Hepatic stellate cell (primary cell): ENCODE data around the gene IL22.

Experiments used
- DNase-seq: peaks from one replicate; pipeline ENCODE4 v3.0.0; 2011; ENCODE audit warnings: low spot score

IL22 gene

DNA sequence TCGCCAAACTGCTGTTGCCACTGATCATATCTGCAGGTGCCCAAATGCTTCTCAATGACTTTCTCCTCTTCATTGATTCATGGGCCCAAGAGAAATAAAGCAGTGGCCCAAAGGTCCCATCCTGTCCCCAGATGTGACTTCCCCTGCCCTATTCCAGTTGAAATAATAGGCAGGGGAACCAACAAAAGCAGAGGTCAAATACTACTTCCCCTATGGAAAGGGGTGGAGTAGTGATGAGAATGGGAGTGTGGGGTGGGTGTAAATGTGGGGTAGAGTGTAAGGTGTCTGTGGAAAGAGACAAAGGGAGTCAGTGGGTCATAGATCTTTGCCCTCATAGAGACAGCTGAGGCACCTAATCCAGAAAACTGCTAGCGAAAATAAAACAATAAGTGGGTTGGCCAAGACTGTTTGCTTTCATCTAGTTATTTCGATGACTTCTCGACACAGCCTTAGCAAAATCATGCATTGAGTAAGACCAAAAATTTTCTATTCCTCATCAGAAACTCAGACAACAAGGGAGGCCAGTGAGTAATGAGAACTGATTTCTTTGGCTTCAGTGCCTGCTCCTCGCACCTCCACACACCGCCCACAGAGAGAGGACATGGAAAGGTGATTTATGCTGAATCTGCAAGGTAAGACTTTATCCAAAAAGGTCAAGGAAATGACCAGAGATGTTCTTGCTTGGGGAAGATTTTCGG lies 10.9 kb upstream of the IL22 start:
- no peak for DNase-seq

DNA sequence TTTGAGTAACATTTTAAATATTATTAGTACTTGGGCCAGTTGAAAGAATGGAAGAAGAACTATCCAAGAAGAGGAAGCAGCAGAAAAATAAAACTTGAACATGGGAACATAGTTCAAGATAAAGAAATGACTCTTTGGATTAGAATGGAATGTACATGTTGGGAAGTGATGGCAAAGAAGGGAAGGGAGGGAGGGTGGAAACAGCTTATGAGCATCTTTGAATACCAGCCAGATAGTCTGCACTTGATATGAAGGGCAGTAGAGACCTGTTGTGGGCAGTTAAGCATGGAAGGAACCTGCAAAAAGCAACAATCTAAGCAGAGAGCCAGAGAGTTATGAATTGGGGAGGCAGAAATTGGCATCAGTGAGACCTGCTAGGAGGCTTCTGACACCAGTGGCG lies 10.0 kb upstream of the IL22 start:
- no peak for DNase-seq

DNA sequence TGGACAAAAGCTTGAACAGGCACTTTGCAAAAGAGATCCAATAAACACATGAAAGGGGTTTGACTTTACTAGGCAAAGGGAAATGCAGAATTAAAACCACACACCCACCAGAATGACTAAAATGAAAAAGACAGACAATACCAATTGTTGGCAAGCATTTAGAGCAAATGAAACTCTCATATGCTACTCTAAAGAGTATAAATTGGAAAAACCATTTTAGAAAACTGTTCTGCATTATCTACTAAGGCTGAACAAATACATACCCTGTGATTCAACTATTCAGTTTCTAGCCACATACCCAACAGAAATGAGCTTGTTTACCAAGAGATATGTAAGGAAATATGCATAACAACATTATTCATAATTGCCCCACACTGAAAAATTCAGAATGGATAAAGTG lies 8.5 kb upstream of the IL22 start:
- DNase-seq = no peak

DNA sequence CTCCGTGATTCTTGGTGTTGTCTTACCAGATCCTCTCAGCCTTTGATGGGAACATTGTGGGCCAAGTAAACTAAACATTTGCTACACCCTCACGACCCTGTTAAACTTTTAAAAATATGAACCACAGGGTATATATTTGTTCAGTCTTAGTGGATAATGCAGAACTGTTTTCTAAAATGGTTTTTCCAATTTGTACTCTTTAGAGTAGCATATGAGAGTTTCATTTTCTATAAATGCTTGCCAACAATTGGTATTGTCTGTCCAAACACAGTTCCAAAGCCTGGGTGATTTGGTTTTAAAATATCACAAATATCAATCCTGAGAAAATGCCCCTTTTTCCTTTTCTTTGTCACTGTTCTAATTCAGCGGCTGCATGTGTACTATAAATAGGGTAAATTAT lies 6.7 kb upstream of the IL22 start:
- no peak for DNase-seq

DNA sequence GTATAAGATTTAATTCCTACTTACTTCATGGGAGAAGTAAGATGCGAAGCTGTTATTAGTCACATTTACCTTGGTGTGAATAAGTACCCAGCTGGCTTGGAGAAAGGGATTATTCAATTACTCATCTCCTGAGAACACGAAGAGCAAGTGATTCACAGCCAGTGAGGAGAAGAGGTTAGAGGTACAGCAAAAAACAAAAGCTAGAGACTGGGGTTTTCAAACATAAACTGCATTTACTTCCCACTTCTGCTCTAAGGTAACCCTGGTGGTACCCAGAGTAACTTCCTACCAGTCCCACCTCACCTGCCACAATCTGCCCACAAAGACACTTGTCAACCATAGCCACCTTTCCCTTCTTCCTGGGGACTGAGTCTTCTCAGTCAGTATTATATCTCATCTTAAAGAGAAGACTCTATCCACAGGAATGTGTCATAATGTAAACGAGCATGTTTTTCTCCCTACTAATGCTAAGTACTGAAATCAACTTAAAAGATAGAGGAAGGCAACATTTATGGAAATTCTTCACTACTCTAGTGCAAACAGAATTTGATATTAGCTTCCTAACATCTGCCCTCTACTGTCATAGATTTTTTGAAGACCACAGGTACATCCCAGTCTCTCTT lies 6.0 kb upstream of the IL22 start:
- peak; percentile 25 for DNase-seq

DNA sequence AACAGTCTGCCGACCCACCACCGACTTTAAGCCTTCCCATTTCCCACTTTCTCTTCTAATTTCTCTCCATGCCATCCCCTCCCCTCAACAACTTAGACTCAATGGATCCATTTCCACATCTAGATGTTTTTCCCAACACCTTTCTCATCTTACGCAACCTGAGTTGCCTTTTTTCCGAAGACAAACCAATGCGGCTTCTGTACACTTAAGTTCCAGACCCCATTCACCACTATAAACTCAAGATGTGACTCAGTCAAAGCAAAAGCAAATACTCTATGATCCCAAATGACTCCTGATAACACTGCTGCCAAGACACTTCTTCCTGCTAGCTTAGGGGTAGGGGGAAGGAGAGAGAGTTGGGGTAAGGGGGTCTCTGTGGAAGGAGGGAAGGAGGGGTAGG lies 1.3 kb downstream of the IL22 start:
- no peak for DNase-seq

DNA sequence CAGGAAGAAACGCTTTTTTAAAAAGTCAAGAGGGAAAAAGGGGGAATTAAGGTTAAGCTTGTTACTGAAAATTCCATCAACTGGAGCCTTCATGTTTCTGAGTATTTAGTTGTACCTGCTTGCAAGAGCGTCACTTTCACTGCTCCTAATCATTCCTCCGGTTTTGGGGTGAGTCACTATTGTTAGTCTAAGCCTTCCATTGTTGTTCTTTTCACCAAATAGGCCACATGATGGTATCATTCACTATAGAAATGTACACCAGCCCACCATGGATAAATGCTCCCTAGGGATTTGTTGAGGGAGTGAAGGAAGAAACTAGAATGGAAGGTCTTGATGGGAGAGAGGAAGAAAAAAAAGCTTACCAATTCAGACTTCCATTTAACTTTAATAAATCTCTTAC lies 3.0 kb downstream of the IL22 start:
- DNase-seq = no peak

DNA sequence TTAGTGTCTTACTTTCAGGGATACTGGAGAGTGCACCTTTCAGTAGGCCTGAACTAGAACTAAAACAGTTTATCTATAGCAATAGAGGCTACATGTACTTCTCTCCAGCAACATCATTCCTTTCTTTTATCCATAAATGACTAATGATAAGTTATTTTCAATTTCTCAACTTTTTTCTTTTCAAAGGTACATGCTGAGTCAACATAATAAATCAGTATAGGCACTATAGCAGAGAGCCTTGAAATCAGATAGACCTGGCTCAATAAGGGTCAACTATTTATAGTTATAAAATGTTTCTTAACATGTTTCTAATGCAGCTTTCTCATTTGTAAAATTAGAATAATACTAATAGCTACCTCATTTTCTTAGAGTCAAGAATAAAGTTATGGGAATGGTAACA lies 5.6 kb downstream of the IL22 start:
- DNase-seq = no peak

DNA sequence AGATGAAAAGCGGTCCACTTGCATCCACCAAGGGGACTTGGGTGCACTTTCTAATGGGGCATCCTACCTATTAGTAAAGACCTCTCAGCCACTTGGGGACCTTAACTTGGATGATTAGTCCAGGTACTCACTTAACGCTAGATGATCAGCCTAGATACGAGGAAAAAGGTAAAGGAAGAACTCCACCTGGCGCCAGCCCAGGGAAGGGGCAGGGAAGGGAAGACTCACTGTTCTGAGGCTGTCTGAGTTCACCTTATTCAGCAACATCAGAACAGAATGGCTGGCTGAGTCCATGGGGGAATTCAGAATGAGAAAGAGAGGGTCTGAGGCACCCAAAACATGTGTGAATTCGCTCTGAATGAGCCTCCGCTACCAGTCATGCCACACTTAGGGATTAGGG lies 7.1 kb downstream of the IL22 start:
- no peak for DNase-seq

DNA sequence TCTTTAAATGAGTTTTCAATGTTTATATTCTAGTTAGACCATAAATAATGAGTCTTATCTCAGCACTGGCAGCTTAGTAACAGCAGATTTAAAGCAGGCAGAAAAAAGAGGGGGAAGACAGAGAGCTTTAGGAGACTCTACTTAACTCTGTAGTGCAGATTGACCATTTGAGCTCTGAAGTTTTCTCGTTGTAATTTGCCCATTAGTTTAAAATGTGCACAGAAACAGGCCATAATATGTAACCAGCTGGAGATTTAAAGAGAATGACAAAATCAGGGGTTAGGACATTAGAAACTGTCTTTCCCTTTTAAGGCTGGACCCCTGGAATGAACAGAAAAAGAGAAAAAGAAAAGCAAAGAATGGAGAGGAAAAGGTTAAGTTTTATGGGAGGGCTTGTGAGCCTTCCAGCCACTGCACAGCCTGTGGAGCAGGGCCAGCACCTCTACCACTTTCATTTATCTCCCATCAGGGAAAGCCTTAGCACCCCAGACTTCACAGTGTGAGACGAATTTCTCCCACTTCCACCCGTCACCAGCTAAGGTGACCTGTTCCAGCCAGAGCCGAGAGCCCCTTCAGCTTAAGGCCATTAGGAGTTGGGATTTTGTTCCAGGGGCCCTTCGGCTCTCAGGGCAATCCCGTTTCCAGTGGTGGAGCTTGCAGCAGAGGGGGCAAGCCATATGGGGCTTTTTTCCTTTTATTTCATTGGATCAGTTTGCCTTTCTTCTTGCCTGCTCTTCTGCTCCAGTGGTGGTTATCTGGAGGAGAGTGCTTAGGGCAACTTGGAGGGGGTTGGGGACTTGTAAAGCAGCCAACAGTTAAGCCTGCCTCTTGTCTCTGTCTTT lies 8.0 kb downstream of the IL22 start:
- DNase-seq = no peak

DNA sequence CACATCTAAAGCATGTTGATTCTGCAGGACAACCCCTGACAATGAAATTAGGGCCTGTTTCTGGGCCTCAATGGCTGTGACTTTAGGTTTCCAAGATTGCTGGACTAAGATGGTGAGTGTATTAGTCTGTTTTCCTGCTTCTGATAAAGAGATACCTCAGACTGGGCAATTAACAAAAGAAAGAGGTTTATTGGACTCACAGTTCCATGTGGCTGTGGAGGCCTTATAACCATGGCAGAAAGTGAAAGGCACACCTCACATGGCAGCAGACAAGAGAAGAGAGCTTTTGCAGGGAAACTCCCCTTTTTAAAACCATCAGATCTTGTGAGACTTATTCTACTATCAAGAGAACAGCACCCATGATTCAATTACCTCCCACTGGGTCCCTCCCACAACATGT lies 10.6 kb downstream of the IL22 start:
- no peak for DNase-seq

DNA sequence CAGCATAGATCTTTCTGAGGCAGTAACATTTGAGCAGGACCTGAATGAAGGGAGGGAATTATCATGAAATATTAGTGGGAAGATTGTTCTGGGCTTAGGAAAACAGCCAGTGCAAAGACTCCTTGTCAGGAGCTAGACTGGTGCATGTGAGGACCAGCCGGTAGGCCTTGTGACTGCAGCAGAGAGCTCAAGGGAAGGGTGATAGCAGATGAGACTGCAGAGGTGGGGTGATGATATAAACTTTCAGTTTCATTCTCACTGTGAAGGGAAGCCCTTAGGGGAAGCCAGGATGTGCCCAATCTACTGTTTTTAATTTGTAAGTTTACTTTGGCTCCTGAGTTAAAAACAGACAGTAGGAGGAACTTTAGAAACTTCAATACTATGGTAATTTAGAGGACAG lies 12.4 kb downstream of the IL22 start:
- DNase-seq = no peak

DNA sequence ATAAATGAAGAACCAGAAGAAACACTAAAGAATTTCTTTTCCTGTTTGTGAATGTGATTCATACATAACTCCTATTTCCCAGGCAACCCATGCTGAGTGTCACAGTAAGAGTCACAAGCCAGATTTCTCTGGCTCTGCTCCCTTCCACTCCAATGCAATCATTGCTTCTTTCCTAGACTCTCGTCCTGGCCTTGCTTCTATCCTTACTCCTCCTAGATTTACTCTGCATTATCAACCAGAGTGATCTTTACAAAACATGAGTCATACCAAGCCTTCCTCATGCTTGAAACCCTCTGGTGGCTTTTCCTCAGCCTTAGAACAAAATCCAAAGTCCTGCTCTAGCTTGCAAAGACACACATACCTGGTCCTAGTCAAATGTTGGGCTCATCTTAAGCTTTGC lies 13.3 kb downstream of the IL22 start:
- DNase-seq = peak; percentile 50

DNA sequence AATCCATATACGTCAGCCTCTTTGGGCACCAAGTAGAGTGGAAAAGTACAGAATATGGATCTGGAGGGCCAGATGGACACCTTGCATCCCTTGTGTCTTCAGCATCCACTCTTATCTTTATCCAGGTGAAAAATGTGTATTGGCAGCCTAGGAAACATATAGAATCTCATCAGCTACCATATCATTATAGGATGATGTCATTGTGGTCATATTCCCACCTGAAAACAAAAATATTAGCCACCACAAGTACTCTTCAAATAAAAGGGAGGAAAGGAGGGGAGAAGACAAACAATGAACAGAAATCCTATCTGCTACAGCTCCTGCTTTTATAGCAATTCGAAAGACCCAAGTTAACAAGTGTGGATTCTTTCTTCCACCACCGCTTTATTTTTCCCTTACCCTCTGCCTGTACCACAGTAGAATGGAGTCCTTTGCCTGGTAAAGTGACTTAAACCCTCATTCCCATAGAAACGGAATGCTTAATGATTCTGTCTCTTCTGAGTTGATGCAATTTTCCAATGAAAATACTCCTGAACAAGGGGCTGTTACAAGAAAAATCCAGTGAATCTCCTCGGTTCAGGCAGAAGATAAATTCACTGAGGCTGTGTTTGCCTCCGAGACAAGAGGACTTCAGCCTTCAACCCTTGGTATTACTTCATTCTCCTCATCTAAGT lies 14.0 kb downstream of the IL22 start:
- DNase-seq = no peak

DNA sequence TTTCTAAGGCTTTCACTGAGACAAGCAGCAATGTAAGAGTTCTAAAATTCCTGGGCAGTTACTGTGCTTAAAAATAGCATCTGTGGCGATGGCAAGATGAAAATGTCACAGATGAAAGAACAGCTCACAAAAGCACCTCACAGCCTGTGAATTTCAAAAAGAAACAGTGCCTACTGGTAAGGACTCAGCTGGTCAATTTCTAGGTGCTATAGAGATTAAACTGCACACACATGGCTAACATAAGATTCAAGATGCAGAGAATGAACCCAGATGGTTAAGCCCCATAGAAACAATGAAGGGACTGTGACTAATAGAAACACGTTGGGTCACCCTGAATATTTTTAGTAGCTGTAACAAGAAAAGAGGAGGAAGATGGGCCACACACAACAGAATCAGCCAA lies 15.8 kb downstream of the IL22 start:
- DNase-seq = no peak

DNA sequence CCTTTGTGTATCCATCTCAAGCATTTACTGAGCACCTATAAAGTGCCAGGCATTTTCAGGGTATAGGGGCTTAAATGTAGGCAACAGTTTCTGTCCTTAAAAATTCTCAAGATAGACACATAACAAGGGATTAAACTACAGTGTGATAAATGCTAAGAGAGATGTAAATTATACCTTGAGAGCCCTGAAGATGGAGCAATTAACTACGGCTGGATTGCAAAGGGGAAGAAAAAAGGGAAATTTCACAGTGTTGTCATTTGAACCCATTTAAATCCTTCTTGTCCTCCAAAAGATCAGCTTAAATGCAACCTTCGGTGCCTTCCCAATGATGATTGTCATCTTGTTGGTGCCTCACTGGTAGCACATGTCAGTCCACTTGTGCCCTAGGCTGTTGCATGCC lies 16.3 kb downstream of the IL22 start:
- DNase-seq = no peak

DNA sequence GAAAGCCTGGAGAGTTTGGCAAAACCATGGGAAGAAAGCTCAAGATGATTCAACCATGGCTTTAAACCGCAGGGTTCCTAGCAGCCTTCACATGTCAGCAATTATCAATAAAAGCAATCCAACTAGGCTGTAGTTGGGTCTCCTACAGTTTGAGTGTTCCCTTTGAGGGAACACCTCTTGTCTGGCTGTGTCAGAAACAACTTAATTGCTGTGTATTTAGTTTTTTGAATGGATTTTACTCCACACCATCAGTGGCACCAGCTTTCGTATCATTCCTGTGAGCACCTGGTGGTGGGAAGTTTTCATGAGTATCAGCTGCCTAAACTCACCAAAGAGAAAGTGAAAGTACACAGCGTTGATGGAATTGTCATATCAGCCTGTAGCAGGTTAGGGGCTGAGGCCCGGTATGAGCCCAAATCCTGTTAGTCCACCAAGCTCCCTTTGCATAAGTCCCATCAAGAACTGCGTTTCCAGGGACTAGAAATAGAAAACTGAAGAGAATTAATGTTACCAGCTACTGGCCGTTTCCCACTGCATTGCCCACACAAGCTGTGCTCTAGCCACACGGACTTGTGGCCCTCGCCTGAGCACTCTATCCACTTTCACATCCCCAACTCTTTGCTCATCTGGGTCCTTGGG lies 16.9 kb downstream of the IL22 start:
- no peak for DNase-seq

DNA sequence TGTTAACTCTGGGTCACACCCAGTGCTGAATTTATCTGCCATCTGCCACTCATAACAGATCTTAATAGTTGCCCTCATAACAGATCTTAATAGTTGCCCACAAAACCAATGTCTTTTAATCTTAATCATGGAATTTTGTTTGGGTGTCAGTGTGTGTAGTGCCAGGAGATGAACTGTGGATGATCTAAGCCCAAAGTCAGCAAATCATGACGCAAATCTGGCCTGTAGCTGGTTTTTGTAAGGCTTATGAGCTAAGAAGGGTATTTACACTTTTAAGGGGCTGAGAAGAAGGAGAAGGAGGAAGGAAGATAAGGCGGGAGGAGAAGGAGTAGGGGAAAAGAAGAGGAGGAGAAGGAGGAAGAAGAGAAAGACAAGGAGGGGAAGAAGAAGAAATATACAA lies 17.8 kb downstream of the IL22 start:
- no peak for DNase-seq

DNA sequence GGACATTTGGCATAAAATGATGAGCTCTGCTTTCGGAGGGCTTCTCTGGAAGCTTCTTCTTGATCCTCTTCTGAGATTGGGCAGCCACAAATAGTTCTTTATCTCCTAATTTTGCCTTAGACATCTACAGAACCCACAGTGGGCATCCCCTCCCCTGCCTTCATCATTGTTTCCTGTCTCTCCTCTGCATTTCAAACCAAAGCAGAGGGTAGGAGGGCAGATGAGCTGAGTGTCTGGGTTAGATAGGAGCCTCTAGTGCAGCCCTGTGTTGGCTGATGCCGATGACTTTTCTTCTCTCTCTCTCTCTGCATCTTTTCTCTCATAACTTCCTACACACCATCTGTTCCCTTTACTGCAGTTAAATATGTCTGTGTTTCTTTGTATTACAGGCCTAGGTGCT lies 19.3 kb downstream of the IL22 start:
- no peak for DNase-seq

DNA sequence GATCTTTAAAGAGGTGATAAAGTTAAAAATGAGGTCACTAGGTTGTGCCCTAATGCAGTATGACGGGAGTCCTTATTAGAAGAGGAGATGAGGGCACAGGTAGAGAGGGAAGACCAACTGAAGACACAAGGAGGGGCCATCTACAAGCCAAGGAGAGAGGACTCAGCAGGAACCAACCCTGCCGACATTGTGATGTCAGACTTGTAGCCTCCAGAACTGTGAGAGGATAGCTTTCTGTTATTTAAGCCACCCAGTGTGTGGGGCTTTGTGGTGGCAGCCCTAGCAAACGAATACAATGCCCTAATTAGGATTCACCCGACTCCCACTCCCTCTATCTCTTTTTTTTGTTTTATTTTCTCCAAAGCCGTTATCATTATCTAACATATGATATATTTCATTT lies 19.9 kb downstream of the IL22 start:
- no peak for DNase-seq

DNA sequence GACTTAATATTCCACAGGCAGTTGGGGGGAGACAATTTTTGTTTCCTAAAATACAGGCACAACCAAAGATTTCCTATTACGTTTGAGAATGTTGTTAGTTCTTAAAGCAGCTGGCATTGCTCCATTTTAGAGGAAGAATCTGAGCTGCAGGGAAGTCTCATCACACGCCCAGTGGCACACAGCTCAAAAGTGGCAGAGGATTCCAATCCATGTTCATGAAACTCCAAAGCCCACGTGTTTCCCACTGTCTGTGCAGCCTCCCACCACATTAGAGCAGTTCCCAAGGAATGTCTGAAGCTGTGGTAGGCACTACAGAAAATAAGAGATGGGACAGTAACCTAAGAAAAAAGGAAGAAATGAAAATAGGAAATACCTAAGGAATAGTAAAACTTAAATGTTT lies 21.7 kb downstream of the IL22 start:
- DNase-seq = no peak

DNA sequence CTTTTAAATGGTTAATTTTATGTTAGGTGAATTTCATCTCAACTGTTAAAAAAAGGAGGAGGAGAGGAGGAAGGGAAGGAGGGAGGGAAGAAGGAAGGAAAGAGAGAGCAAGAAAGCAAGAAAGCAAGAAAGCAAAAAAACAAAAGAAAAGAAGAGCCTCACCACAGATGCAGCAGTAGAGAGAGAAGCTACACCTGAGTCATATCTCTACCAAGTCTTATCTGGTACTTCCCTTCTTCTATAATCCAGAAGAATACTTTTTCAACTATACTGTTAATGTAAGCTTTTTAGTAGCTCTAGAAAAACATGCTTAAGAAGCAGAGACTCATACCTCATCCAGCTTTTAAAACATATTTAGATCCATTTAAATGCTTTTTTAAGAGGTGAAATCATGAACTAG lies 22.2 kb downstream of the IL22 start:
- no peak for DNase-seq
